ENCODE results near the gene GABRB2. TPM values are rescaled to one million over a fixed set of nuclear protein-coding genes. Genes with fewer than 3 reads are reported as not detected.

Gene GABRB2
- total and polyA plus RNA-seq, 11 donors, result 0.04 to 3.8 (median 0.16) TPM; not detected in 7

GRCh38 chr5:161566081-161566480, 19.6 kb upstream of the GABRB2 start:
- Histone ChIP-seq H3K9me3 (no peaks in the 10 kb centered on the region), H3K4me1 (no peaks in the 10 kb centered on the region), H3K4me3 (no peak overlapping the region), H3K36me3 (no peaks in the 10 kb centered on the region), H3K27ac (no peak overlapping the region), H3K27me3 (no peaks in the 10 kb centered on the region)
- intact Hi-C loops (cut with DNase I), result no loop called here
- 73 to 83% (median 77%) methylated on average over 2 of the region's 2 CpGs for whole genome bisulfite sequencing, 4 donors
- ATAC-seq, result no peak
- no peak for DNase-seq
- TF ChIP-seq POLR2A (IDR thresholded peaks at IDR 0.05), result no peak
- TF ChIP-seq, protein P1, sequence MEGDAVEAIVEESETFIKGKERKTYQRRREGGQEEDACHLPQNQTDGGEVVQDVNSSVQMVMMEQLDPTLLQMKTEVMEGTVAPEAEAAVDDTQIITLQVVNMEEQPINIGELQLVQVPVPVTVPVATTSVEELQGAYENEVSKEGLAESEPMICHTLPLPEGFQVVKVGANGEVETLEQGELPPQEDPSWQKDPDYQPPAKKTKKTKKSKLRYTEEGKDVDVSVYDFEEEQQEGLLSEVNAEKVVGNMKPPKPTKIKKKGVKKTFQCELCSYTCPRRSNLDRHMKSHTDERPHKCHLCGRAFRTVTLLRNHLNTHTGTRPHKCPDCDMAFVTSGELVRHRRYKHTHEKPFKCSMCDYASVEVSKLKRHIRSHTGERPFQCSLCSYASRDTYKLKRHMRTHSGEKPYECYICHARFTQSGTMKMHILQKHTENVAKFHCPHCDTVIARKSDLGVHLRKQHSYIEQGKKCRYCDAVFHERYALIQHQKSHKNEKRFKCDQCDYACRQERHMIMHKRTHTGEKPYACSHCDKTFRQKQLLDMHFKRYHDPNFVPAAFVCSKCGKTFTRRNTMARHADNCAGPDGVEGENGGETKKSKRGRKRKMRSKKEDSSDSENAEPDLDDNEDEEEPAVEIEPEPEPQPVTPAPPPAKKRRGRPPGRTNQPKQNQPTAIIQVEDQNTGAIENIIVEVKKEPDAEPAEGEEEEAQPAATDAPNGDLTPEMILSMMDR (IDR thresholded peaks at IDR 0.05), result no peak

DNA sequence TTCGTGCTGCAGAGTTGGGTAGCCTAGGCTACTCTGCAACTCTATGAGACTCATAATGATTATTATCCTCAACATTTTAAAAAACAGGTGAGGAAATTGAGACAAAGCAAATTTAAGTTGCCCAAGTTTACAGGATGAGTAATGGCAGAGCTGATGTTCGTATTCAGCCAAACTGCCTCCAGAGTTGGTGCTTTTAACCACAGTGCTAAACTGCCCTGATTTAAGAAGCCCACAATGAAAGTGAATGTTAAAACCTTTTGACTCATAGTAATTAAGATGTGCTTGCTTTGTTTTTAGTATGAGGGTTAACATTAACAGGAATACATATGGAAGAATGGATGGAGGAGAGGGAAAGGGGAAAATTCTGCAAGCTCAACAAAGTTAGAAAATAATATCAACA, 15.9 kb upstream of the GABRB2 start:
- intact Hi-C loops (cut with DNase I), result no loop called here
- no peak for DNase-seq
- no peak for ATAC-seq
- Histone ChIP-seq H3K4me3 (no peak overlapping the region), H3K27ac (no peak overlapping the region), H3K9me3 (no peaks in the 10 kb centered on the region), H3K4me1 (no peaks in the 10 kb centered on the region), H3K27me3 (peaks cover 0 to 5% (median 0%) of the 10 kb centered on the region in 9 donors), H3K36me3 (no peaks in the 10 kb centered on the region)
- WGBS, 4 donors, result 58 to 70% (median 60%) methylated on average over 2 of the region's 2 CpGs
- TF ChIP-seq POLR2A (IDR thresholded peaks at IDR 0.05), result no peak
- TF ChIP-seq, protein P1 (IDR thresholded peaks at IDR 0.05), result no peak

DNA sequence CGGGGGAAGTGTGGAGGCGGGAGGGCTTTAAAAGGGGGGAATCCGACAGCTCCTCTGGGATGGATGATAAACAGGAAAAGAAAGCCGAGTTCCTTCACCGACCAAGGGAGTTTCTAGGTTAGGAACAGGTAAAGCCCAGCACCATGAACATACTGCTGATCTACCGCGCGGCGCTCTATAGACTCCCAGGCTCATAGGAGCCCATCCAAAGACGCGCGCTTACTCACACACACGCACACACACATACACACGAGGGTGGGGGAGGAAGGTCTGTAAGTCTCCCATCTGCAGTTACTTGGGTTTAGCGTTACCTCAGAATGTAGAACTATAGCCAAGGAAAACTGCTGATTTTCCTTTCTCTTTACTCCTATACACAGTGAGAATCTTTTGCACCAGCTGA, 2.6 kb upstream of the GABRB2 start:
- peaks cover 0 to 5% (median 0%) of the 10 kb centered on the region in 12 donors for H3K9me3 ChIP-seq
- H3K27me3 ChIP-seq, result peaks cover 17 to 61% (median 38%) of the 10 kb centered on the region in 9 donors
- no peak overlapping the region for H3K27ac ChIP-seq
- H3K4me3 ChIP-seq, result no peak overlapping the region
- DNase-seq, result no peak
- ATAC-seq, result no peak
- no peak for TF ChIP-seq POLR2A (IDR thresholded peaks at IDR 0.05)
- TF ChIP-seq, protein P1 (IDR thresholded peaks at IDR 0.05), result no peak
- 3 to 5% (median 3%) methylated on average over 15 of the region's 15 CpGs for WGBS, 4 donors
- peaks cover 0 to 29% (median 6%) of the 10 kb centered on the region in 12 donors for H3K4me1 ChIP-seq
- no peaks in the 10 kb centered on the region for H3K36me3 ChIP-seq
- intact Hi-C loops (cut with DNase I), result loop anchor here in 1 of 10 donors (5.0 kb wide), 1 partner anchor 1858 kb away; no protein-coding TSS in a partner anchor

DNA sequence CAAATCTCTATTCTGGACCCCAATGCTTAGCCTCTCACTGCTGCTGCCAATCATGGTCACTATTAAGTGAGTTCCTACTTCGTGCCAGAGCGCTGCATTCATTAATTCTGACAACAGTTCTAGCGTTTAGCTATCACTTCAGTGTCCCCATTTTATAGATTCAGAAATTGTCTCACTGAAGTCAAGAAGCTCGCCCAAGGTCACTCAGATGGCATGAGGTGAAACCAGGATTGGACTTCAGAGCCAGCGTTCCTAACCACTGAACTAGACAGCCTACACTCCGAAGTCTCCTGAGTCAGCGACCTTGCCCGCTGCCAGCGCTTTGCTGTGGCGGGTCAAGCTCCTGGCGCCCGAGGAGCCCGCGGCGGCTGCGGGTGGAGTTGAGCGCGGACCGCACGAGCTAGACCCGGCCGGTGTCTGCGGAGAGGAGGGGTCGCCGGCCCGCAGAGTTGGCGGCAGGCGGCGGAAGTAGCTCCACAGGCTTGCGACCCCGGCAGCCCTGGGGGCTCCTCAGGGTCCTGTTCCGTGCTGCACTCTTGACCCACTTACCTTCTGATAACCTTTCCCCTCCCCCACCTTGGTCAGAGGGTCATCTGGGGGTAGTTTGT, 2.1 kb upstream of the GABRB2 start:
- WGBS, 4 donors, result 1 to 3% (median 2%) methylated on average over 24 to 32 of the region's 32 CpGs
- H3K27me3 ChIP-seq, result peaks cover 17 to 66% (median 38%) of the 10 kb centered on the region in 9 donors
- ATAC-seq (no peak), DNase-seq (no peak)
- TF ChIP-seq, protein P1 (IDR thresholded peaks at IDR 0.05), result no peak
- TF ChIP-seq POLR2A (IDR thresholded peaks at IDR 0.05), result no peak
- H3K36me3 ChIP-seq, result no peaks in the 10 kb centered on the region
- peaks cover 0 to 29% (median 6%) of the 10 kb centered on the region in 12 donors for H3K4me1 ChIP-seq
- H3K9me3 ChIP-seq, result peaks cover 0 to 5% (median 0%) of the 10 kb centered on the region in 12 donors
- H3K4me3 ChIP-seq, result peak overlapping the region in 2 of 12 donors; percentile 17 to 51
- no peak overlapping the region for H3K27ac ChIP-seq
- intact Hi-C loops (cut with DNase I), result loop anchor here in 1 of 10 donors (5.0 kb wide), 1 partner anchor 1859 kb away; no protein-coding TSS in a partner anchor

Data from heart left ventricle (tissue), 16 donors.